ENCODE results near the gene TSG101. TPM values are rescaled to one million over a fixed set of nuclear protein-coding genes. Genes with fewer than 3 reads are reported as not detected.

TSG101 gene
- total RNA-seq, 1 donor from 2014 or later: 99.8 TPM

GRCh38 chr11:18492888-18493287, 33.9 kb downstream of the TSG101 start:
- no peak for DNase-seq

- no peak for DNase-seq
Observed at GRCh38 chr11:18491924-18492323, 34.8 kb downstream of the TSG101 start.

DNA sequence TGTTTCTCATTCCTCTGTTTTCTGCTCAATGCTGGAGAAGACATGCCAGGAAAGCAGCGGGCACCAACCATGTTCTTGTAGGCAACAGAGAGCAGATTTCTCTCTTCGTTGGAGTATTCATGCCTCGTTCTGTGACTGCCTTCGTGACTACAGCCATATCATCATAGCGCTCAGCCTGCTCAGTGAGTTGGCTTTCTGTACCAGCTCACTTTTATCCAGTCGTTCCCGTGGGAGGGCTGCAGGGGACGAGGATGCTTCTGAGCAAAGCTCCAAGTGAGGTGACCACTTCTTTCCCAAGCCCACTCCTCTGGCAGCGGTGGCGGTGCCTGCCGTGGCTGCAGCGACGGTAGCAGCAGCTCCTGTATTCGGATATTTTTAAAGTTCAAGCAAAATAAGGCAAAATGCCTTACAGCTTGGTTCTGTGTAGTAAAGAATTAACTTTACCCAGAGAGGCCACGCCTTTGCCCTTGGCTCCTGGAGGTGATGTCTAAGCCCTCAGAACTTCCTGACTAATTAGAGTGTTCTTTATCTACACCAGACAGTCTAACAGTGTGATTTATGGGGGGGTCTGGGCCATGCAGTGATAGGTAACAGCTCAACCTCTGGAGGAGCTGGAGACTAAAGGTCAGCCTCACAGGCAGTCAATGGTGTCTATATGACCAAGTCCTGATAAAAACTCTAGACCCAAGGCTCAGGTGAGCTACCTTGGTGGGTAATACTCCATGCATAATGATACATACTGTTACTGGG, 35.8 kb downstream of the TSG101 start:
- peak; percentile 22 for DNase-seq

- no peak for DNase-seq
Observed at GRCh38 chr11:18490319-18490718, 36.4 kb downstream of the TSG101 start.

DNA sequence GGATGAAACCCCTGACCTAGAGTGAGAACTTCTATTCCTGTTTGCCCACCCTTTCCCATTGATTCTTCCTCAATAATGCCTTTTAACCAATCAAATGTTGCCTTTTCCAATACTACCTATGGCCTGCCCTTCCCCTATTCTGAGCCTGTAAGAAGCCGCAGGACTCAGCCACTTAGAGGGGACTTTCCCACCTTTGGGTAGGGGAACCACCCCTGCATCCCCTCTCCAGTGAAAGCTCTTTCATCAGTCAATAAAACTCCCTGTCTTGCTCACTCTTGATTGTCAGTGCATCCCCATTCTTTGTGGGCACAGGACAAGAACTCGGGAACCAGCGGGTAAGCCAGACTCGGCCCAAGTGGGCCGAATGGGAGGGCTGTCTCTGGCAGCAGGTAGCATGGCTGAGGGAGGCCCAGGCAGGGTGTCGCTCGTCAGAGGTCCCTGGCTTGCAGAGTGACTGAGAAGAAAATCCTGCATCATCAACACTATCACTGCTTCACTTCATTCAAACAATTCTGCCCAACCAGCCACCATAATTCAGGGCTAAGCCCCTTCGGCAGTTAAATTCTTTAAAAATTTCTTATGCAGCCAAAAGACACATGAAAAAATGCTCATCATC, 40.7 kb downstream of the TSG101 start:
- no peak for DNase-seq

- no peak for DNase-seq
Observed at GRCh38 chr11:18479063-18479462, 47.7 kb downstream of the TSG101 start.

GRCh38 chr11:18472587-18472986, 54.2 kb downstream of the TSG101 start:
- DNase-seq: no peak

DNA sequence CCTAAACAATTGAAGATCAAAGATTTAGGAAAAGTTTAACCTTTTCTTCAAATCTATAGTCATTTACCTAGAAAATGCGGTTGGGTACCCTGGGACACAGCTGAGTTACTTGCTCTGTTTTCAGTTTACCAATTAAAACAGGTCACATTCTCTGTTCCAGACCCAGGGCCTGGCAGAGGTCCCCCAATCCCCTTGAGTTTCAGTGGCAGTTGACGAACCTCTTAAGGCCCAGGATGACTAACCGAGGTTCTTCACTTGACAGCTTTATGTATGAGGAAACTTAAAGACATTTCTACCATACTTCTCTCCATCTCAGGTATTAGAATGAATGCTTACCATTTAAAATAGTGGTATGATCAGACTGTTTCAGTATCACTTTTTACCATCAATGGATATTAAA, 54.7 kb downstream of the TSG101 start:
- DNase-seq: no peak

DNA sequence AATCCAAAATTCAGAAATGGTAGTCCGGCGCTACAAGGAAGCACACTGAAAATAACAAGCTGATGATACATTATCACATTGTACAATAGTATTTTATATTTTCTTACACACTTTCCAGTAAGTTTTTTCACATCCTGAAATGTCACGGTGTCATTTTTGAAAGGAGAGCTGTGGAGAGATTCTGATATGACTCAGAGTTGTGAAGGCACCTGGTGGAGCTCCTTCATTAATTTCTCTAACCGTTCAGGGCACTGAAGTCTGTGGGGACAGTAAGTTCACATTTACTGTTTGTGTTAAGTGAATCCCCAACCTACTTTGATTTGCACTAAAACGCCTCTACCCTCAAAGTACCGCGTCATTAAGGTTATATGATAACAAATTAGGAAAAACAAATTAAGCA, 57.8 kb downstream of the TSG101 start:
- DNase-seq: no peak

DNA sequence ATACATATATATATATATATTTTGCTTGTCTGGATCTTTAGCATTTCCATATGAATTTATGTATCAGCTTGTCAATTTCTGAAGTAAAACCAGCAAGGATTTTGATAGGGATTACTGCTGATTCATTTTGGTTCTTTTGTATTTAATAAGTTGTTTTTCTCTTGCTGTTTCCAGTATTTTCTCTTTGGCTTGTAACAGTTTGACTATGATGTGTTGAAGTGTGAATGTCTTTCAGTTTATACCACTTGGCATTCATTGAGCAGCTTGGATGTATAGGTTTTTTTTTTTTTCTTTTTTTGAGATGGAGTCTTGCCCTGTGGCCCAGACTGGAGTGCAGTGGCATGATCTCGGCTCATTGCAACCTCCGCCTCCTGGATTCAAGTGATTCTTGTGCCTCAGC, 58.7 kb downstream of the TSG101 start:
- DNase-seq: no peak

GRCh38 chr11:18466402-18466801, 60.3 kb downstream of the TSG101 start:
- DNase-seq: no peak

DNA sequence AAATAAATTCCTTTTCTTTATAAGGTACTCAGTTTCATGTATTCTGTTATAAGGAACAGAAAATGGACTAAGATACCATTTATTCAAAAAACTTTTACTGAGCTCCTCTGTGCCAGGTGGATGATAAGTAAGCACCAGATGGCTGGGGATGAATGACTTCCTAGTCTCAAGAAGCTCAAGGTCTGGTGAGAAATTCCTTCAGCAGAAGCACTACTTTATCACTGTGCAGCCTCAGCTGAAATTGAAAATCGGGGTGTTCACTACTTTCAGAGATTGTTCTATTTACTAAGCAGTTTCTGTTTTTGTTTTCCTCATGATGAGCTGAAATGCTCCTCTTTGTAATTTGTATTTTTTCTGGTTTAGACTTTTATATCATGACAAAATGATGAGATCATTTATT, 63.3 kb downstream of the TSG101 start:
- no peak for DNase-seq

GRCh38 chr11:18461909-18462308, 64.8 kb downstream of the TSG101 start:
- no peak for DNase-seq

DNA sequence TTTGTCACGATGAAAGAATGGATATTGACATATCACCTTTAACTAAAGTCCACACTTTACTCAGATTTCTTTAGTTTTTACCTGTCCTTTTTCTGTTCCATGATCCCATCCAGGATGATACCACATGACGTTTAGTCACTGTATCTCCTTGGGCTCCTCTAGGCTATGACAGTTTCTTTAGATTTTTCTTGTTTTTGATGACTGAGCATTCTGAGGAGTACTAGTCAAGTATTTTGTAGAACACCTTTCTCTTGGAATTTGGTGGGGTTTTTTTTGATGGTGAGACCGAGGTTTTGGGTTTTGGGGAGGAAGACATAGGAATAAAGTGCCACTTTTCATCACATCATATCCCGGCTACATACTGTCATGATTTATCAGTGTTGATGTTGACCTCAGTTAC, 67.1 kb downstream of the TSG101 start:
- DNase-seq: no peak

DNA sequence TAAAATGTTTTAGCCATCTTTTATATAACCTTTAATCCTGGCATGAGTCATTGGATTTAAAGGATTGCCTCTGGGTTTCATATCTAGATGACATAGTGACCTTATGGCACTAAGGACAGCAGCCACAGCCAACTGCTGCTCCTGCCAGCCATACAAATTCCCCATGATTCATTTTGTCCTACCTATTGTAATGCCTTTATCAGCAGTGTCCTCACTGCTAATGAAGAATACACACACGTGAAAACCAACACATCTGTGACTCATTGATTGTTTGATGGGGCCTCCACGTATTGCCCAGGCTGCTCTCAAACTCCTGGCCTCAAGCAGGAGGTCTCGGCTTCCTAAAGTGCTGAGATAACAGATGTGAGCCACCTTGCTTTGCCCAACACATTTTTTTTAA, 69.3 kb downstream of the TSG101 start:
- DNase-seq: no peak

GRCh38 chr11:18455686-18456372, 70.9 kb downstream of the TSG101 start, which contains the start of gene LDHAL6A:
LDHAL6A (plus strand) TSS chr11:18455856; CDS start chr11:18456681, 825 bp downstream.
- DNase-seq: no peak

- DNase-seq: no peak
Observed at GRCh38 chr11:18452927-18453326, 73.8 kb downstream of the TSG101 start.

DNA sequence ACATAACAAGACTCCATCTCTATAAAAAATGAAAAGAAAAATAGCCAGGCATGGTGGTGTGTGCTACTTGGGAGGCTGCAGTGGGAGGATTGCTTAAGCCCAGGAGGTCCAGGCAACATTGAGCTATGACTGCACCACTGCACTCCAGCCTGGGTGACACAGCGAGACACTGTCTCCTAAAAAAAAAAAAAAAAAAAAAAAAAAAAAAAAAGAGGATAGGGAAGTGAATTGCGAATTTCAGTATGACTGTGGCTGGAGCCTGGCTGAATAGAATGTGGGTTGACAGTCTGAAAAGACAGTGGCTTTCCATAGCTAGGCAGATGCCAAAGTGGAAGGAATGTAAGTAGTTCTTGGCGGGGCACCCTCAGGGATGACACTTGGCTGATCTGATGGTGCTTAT, 77.5 kb downstream of the TSG101 start:
- no peak for DNase-seq

DNA sequence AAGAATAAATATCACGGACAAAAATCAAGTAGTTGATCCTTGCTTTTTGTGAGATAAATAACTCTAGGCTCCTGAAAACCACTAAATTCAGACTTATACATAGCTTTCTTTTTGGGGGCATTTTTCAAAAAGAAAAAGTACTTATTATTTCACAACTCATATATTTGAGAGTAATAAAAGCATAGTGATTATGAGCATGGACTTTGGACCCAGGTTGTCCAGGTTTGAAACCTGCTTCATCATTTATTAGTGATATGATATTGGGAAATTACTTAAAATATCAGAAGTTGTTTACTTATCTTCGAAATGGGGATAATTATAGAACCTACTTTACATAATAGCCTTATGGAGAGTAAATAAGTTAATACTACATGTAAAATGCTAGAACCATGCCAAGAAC, 88.1 kb downstream of the TSG101 start:
- DNase-seq: no peak
